CD4-positive, alpha-beta T cell treated with Interleukin-17A for 4 hours (primary cell): ENCODE measurements around the gene GEMIN7.

Experiments used
- DNase-seq: peaks from one replicate; pipeline ENCODE4 v3.0.0-alpha.2; 2020; ENCODE audit warnings: mixed read lengths

GEMIN7 gene

GRCh38 chr19:45133661-45134060 lies 54.6 kb downstream of the GEMIN7 start:
- no peak for DNase-seq

- no peak for DNase-seq
Observed at GRCh38 chr19:45135176-45135885, 56.3 kb downstream of the GEMIN7 start.

GRCh38 chr19:45136507-45137178 lies 57.6 kb downstream of the GEMIN7 start:
- no peak for DNase-seq

GRCh38 chr19:45137179-45137761 lies 58.2 kb downstream of the GEMIN7 start:
- no peak for DNase-seq

GRCh38 chr19:45138303-45138751 lies 59.3 kb downstream of the GEMIN7 start:
- no peak for DNase-seq

DNA sequence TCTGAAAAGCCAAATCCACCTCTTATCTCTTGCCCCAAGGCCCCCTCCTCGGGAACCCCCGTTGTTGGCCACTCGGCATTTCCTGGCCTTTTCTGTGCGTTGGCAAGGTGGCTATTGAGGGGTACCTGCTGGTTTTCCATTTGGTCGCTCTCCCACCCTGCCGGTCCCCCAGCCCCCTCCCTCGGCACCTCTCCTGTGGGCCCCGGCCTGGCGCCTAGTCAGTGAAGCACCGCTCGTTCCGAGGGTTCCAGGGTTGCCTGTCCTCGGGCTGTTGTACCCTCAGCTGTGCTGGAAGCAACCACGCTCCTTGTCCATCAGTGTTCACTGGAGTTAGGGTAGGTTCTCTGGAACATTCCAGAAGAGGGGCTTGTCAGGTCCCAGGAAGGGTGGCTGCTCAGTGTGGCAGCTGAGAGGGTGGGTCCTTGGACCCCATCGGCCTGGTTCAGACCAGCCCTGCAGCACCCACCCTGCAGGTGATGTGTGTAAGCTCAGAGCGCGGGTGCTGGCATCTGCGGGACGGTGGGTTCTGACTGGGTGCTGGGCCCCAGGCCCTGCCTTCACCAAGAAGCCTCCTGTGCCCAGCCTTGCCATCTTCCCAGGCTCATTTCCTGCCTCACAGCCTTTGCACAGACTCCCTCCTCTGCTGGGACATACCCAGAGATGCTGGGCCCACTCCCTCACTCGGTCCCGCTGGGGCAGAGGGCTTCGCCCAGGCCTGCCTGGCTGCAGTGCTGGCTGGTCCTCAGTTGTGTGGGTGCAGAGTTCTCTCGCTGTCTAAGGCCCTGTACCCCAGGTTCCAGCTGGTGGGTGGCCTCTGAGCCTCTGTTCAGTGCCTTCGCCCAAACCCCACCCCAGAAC lies 60.5 kb downstream of the GEMIN7 start:
- no peak for DNase-seq

DNA sequence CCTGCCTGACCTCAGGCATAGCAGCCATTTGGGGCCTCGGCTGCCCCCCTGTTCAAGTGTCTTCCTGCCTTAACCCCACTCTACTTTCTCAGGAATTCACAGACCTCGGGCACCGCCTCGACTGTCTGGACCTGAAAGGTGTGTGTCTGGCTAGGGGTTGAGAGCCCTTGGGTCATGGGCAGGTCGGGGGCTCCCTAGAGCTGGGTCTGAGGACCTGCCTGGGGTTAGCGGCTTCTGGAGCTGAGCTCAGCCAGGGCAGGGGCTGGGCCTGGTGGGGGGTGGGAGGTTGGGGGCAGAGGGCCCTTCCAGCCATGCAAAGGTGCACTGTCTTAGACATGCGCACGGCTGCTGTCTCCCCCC lies 61.1 kb downstream of the GEMIN7 start:
- no peak for DNase-seq

GRCh38 chr19:45140533-45140932 lies 61.5 kb downstream of the GEMIN7 start:
- DNase-seq: no peak
